HG03135 (cell line): ENCODE results near the gene FANK1.

ENCODE experiments used
- ATAC-seq: cut with Tn5 transposase; IDR thresholded peaks from one replicate; pipeline ENCODE4 v1.9.1; 2021; ENCODE audit warnings: mild to moderate bottlenecking, moderate library complexity; ENCODE audit not compliant: unreplicated experiment

FANK1 gene

GRCh38 chr10:125984346-125984745 lies 88.0 kb downstream of the FANK1 start:
- no peak for ATAC-seq

- ATAC-seq: no peak
These were observed 88.6 kb downstream of the FANK1 start for GRCh38 chr10:125984865-125985495.

- ATAC-seq: no peak
These were observed 89.3 kb downstream of the FANK1 start for GRCh38 chr10:125985557-125986240.

- ATAC-seq: no peak
These were observed 93.4 kb downstream of the FANK1 start for GRCh38 chr10:125989791-125990190.

GRCh38 chr10:125990974-125991373 lies 94.6 kb downstream of the FANK1 start:
- no peak for ATAC-seq

GRCh38 chr10:125991392-125991791 lies 95.0 kb downstream of the FANK1 start:
- ATAC-seq: no peak

- no peak for ATAC-seq
These were observed 95.9 kb downstream of the FANK1 start for GRCh38 chr10:125992254-125992653.

- no peak for ATAC-seq
These were observed 98.2 kb downstream of the FANK1 start for GRCh38 chr10:125994601-125995000.

GRCh38 chr10:125995726-125996304 lies 99.5 kb downstream of the FANK1 start:
- ATAC-seq: no peak

- no peak for ATAC-seq
These were observed 101.2 kb downstream of the FANK1 start for GRCh38 chr10:125997586-125997985.

GRCh38 chr10:125999694-126000093 lies 103.3 kb downstream of the FANK1 start:
- no peak for ATAC-seq

- ATAC-seq: no peak
These were observed 105.2 kb downstream of the FANK1 start for GRCh38 chr10:126001576-126001975.

- ATAC-seq: no peak
These were observed 108.4 kb downstream of the FANK1 start for GRCh38 chr10:126004752-126005151.

GRCh38 chr10:126006264-126006663 lies 109.9 kb downstream of the FANK1 start:
- ATAC-seq: no peak

- ATAC-seq: no peak
These were observed 110.5 kb downstream of the FANK1 start for GRCh38 chr10:126006906-126007305.

GRCh38 chr10:126009650-126010049 lies 113.3 kb downstream of the FANK1 start:
- no peak for ATAC-seq

- no peak for ATAC-seq
These were observed 115.6 kb downstream of the FANK1 start for GRCh38 chr10:126011995-126012394.

GRCh38 chr10:126012485-126012884 lies 116.1 kb downstream of the FANK1 start:
- ATAC-seq: no peak

- no peak for ATAC-seq
These were observed 117.3 kb downstream of the FANK1 start for GRCh38 chr10:126013489-126014281.

- no peak for ATAC-seq
These were observed 117.9 kb downstream of the FANK1 start for GRCh38 chr10:126014309-126014708.

GRCh38 chr10:126015413-126015812 lies 119.0 kb downstream of the FANK1 start:
- no peak for ATAC-seq
